HepG2 (cell line): ENCODE results near the gene BMI1. TPM values are rescaled to one million over a fixed set of nuclear protein-coding genes. Genes with fewer than 3 reads are reported as not detected.
A peak's percentile ranks its signal among the peaks of the same experiment; 100 is the strongest.

ENCODE experiments used
- FOXC1 ChIP-seq: sonication (generic); formaldehyde crosslinking; IDR thresholded peaks from 2 replicates; pipeline ENCODE4 v1.8.0; 2022; ENCODE audit warnings: mild to moderate bottlenecking, missing genetic modification reagents, borderline replicate concordance
- MTF2 ChIP-seq: sonication (generic); formaldehyde crosslinking; IDR thresholded peaks from 2 replicates; pipeline ENCODE4 v1.5.0; 2020; ENCODE audit warnings: missing genetic modification reagents, borderline replicate concordance
- SMC3 ChIP-seq: IDR thresholded peaks from 2 replicates; pipeline ENCODE4 v1.6.1; 2011; ENCODE audit warnings: low read length, improper control_type of control experiment
- SNAPC4 ChIP-seq: sonication (generic); formaldehyde crosslinking; IDR thresholded peaks from 2 replicates; pipeline ENCODE4 v1.4.0; 2020; ENCODE audit warnings: mild to moderate bottlenecking, missing genetic modification reagents
- THRA ChIP-seq: sonication (generic); formaldehyde crosslinking; IDR thresholded peaks from 2 replicates; pipeline ENCODE4 v1.4.0; 2020; ENCODE audit warnings: missing genetic modification reagents, borderline replicate concordance
- ZNF317 ChIP-seq: sonication (generic); formaldehyde crosslinking; IDR thresholded peaks from 2 replicates; pipeline ENCODE4 v1.5.0; 2020; ENCODE audit warnings: mild to moderate bottlenecking, missing genetic modification reagents
- ZNF574 ChIP-seq: sonication (generic); formaldehyde crosslinking; IDR thresholded peaks from 2 replicates; pipeline ENCODE4 v1.4.0; 2020; ENCODE audit warnings: missing genetic modification reagents
- ZNF878 ChIP-seq: sonication (generic); formaldehyde crosslinking; IDR thresholded peaks from 2 replicates; pipeline ENCODE4 v1.8.1; 2023; ENCODE audit warnings: mild to moderate bottlenecking, missing genetic modification reagents, moderate library complexity
- ZSCAN12 ChIP-seq: sonication (generic); formaldehyde crosslinking; IDR thresholded peaks from 2 replicates; pipeline ENCODE4 v1.9.0; 2021; ENCODE audit warnings: mild to moderate bottlenecking, missing genetic modification reagents
- polyA plus RNA-seq, 8 experiments: library from polyadenylated mRNA; depleted of rRNA in 3 of 8; stranded (reverse) in 7 of 8; unstranded in 1 of 8; fragments of >200 nt; fragmentation: Illumina TruSeq in 4 of 8; extraction: Trizol in 4 of 8; gene quantifications; 2 replicates each; pipeline versions ENCODE4 v1.2.1 to v1.2.3, GENCODE V29; 2011 to 2016; ENCODE audit warnings: low read depth in 4 of 8, missing spikeins in 1 of 8, mixed read lengths in 1 of 8; ENCODE audit not compliant: insufficient read depth in 1 of 8
- total RNA-seq, 5 experiments: library from RNA; depleted of rRNA; stranded (reverse); fragments of >200 nt; fragmentation: Illumina TruSeq; extraction: Trizol; gene quantifications; 2 replicates each; pipeline ENCODE4 v1.2.3, GENCODE V29; 2016; ENCODE audit warnings: low read depth in 1 of 5
- TF ChIP-seq, protein P1 (sequence below): sonication (generic); formaldehyde crosslinking; IDR thresholded peaks from 2 replicates; pipeline ENCODE4 v1.9.0; 2022; ENCODE audit warnings: missing genetic modification reagents, mild to moderate bottlenecking, borderline replicate concordance
- TF ChIP-seq, protein P2 (sequence below), 2 experiments: sonication (generic) in 1 of 2; formaldehyde crosslinking in 1 of 2; IDR thresholded peaks; 2 replicates each; pipeline versions ENCODE4 v1.4.0 to v1.6.1; 2016 to 2020; ENCODE audit warnings: borderline replicate concordance in 1 of 2, low read depth in 1 of 2, mild to moderate bottlenecking in 1 of 2, missing genetic modification reagents in 1 of 2

BMI1 gene
- total and polyA plus RNA-seq, 2 of the 13 experiments (the other 11 are each of a cell fraction or from before 2014, with no cell fraction given): 30.5 to 44.0 TPM

- TF ChIP-seq, protein P1, sequence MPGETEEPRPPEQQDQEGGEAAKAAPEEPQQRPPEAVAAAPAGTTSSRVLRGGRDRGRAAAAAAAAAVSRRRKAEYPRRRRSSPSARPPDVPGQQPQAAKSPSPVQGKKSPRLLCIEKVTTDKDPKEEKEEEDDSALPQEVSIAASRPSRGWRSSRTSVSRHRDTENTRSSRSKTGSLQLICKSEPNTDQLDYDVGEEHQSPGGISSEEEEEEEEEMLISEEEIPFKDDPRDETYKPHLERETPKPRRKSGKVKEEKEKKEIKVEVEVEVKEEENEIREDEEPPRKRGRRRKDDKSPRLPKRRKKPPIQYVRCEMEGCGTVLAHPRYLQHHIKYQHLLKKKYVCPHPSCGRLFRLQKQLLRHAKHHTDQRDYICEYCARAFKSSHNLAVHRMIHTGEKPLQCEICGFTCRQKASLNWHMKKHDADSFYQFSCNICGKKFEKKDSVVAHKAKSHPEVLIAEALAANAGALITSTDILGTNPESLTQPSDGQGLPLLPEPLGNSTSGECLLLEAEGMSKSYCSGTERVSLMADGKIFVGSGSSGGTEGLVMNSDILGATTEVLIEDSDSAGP: peak; percentile 57; the same call in 1 of the 2 replicates
- TF ChIP-seq MTF2 (CRISPR knock-in tag) (peak; percentile 52; the same call in 1 of the 2 replicates), ZNF317 (peak; percentile 32; the same call in 1 of the 2 replicates), ZSCAN12 (CRISPR knock-in tag) (no peak), FOXC1 (CRISPR knock-in tag) (0 out of 2 replicates have a peak, but pooled peaks have one; percentile 51), SMC3 (no peak), SNAPC4 (CRISPR knock-in tag) (no peak), ZNF574 (CRISPR knock-in tag) (peak; percentile 54; the same call in 1 of the 2 replicates), THRA (CRISPR knock-in tag) (no peak), ZNF878 (CRISPR knock-in tag) (0 out of 2 replicates have a peak, but pooled peaks have one; percentile 65)
- TF ChIP-seq, protein P2, sequence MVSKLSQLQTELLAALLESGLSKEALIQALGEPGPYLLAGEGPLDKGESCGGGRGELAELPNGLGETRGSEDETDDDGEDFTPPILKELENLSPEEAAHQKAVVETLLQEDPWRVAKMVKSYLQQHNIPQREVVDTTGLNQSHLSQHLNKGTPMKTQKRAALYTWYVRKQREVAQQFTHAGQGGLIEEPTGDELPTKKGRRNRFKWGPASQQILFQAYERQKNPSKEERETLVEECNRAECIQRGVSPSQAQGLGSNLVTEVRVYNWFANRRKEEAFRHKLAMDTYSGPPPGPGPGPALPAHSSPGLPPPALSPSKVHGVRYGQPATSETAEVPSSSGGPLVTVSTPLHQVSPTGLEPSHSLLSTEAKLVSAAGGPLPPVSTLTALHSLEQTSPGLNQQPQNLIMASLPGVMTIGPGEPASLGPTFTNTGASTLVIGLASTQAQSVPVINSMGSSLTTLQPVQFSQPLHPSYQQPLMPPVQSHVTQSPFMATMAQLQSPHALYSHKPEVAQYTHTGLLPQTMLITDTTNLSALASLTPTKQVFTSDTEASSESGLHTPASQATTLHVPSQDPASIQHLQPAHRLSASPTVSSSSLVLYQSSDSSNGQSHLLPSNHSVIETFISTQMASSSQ (IDR thresholded peaks at IDR 0.05; ENCODE audit: low read depth): no peak
- TF ChIP-seq, protein P2 (CRISPR knock-in tag; IDR thresholded peaks at IDR 0.05; ENCODE audit: borderline replicate concordance): no peak
These were observed 4.4 kb upstream of the BMI1 start, which contains the start of gene COMMD3 (continued) for GRCh38 chr10:22316286-22317075.
